HepG2 (cell line): ENCODE results near the gene CAPN10. TPM values are rescaled to one million over a fixed set of nuclear protein-coding genes. Genes with fewer than 3 reads are reported as not detected.

Source experiments
- ARID4A ChIP-seq: sonication (generic); formaldehyde crosslinking; IDR thresholded peaks from 2 replicates; pipeline ENCODE4 v1.5.0; 2020; ENCODE audit warnings: mild to moderate bottlenecking, missing genetic modification reagents, borderline replicate concordance
- ARNT ChIP-seq: fragments of 450-650 bp; IDR thresholded peaks from 2 replicates; pipeline ENCODE4 v1.6.1; 2017
- BCL6 ChIP-seq: IDR thresholded peaks from 2 replicates; pipeline ENCODE4 v1.6.1; 2016; ENCODE audit warnings: missing genetic modification reagents, missing compliant biosample characterization
- CBX5 ChIP-seq: sonication (generic); formaldehyde crosslinking; IDR thresholded peaks from 2 replicates; pipeline ENCODE4 v1.4.0; 2020; ENCODE audit warnings: missing genetic modification reagents, borderline replicate concordance
- CERS6 ChIP-seq: sonication (generic); formaldehyde crosslinking; IDR thresholded peaks from 2 replicates; pipeline ENCODE4 v1.5.0; 2020; ENCODE audit warnings: missing genetic modification reagents
- EP300 ChIP-seq, 3 experiments: sonication (generic) in 1 of 3; formaldehyde crosslinking in 1 of 3; IDR thresholded peaks; 2 replicates each; pipeline versions ENCODE4 v1.5.1 to v1.6.1; 2011 to 2020; ENCODE audit warnings: low read depth in 2 of 3, low read length in 2 of 3, borderline replicate concordance in 1 of 3, improper control_type of control experiment in 1 of 3, mild to moderate bottlenecking in 1 of 3, missing genetic modification reagents in 1 of 3, moderate library complexity in 1 of 3
- HHEX ChIP-seq: IDR thresholded peaks from 2 replicates; pipeline ENCODE4 v1.6.1; 2016; ENCODE audit warnings: control low read depth
- HOXA3 ChIP-seq: sonication (generic); formaldehyde crosslinking; IDR thresholded peaks from 2 replicates; pipeline ENCODE4 v1.5.0; 2020; ENCODE audit warnings: missing genetic modification reagents
- SP140L ChIP-seq: sonication (generic); formaldehyde crosslinking; IDR thresholded peaks from 2 replicates; pipeline ENCODE4 v1.4.0; 2020; ENCODE audit warnings: missing genetic modification reagents, borderline replicate concordance
- U2AF1 ChIP-seq: fragments of 200-400 bp; formaldehyde crosslinking; optimal IDR thresholded peaks from 2 replicates; pipeline ENCODE3; 2017; ENCODE audit warnings: mild to moderate bottlenecking, low read depth, low read length
- ZFYVE20 ChIP-seq: sonication (generic); formaldehyde crosslinking; IDR thresholded peaks from 2 replicates; pipeline ENCODE4 v1.8.0; 2023; ENCODE audit warnings: low read depth, mild to moderate bottlenecking, moderate library complexity, missing genetic modification reagents, borderline replicate concordance
- ZNF547 ChIP-seq: sonication (generic); formaldehyde crosslinking; IDR thresholded peaks from 2 replicates; pipeline ENCODE4 v1.5.1; 2020; ENCODE audit warnings: mild to moderate bottlenecking, missing genetic modification reagents
- polyA plus RNA-seq, 8 experiments: library from polyadenylated mRNA; depleted of rRNA in 3 of 8; stranded (reverse) in 7 of 8; unstranded in 1 of 8; fragments of >200 nt; fragmentation: Illumina TruSeq in 4 of 8; extraction: Trizol in 4 of 8; gene quantifications; 2 replicates each; pipeline versions ENCODE4 v1.2.1 to v1.2.3, GENCODE V29; 2011 to 2016; ENCODE audit warnings: low read depth in 4 of 8, missing spikeins in 1 of 8, mixed read lengths in 1 of 8; ENCODE audit not compliant: insufficient read depth in 1 of 8
- total RNA-seq, 5 experiments: library from RNA; depleted of rRNA; stranded (reverse); fragments of >200 nt; fragmentation: Illumina TruSeq; extraction: Trizol; gene quantifications; 2 replicates each; pipeline ENCODE4 v1.2.3, GENCODE V29; 2016; ENCODE audit warnings: low read depth in 1 of 5
- TF ChIP-seq, protein P1 (sequence below): sonication (generic); formaldehyde crosslinking; IDR thresholded peaks from 2 replicates; pipeline ENCODE4 v1.4.0; 2020; ENCODE audit warnings: mild to moderate bottlenecking, missing genetic modification reagents
- TF ChIP-seq, protein P2 (sequence below): sonication (generic); formaldehyde crosslinking; IDR thresholded peaks from 2 replicates; pipeline ENCODE4 v1.8.0; 2022; ENCODE audit warnings: missing genetic modification reagents, mild to moderate bottlenecking, inconsistent platforms, borderline replicate concordance

Gene CAPN10
- total and polyA plus RNA-seq, 2 of the 13 experiments (the other 11 are each of a cell fraction or from before 2014, with no cell fraction given), result 27.6 to 32.4 TPM

- TF ChIP-seq ARID4A (CRISPR knock-in tag) (peak; percentile 76), CBX5 (CRISPR knock-in tag) (no peak), ZFYVE20 (CRISPR knock-in tag) (no peak), BCL6 (peak; percentile 32; the same call in 1 of the 2 replicates), HHEX (CRISPR knock-in tag) (no peak), ARNT (no peak), CERS6 (CRISPR knock-in tag) (no peak), HOXA3 (peak; percentile 36), SP140L (CRISPR knock-in tag) (no peak), U2AF1 (no peak), EP300 (IDR thresholded peaks at IDR 0.05; ENCODE audit: low read depth in 2 of 2, low read length in 2 of 2) (no peak), EP300 (CRISPR knock-in tag; IDR thresholded peaks at IDR 0.05; ENCODE audit: borderline replicate concordance) (no peak), ZNF547 (CRISPR knock-in tag) (peak; percentile 47)
- TF ChIP-seq, protein P1, sequence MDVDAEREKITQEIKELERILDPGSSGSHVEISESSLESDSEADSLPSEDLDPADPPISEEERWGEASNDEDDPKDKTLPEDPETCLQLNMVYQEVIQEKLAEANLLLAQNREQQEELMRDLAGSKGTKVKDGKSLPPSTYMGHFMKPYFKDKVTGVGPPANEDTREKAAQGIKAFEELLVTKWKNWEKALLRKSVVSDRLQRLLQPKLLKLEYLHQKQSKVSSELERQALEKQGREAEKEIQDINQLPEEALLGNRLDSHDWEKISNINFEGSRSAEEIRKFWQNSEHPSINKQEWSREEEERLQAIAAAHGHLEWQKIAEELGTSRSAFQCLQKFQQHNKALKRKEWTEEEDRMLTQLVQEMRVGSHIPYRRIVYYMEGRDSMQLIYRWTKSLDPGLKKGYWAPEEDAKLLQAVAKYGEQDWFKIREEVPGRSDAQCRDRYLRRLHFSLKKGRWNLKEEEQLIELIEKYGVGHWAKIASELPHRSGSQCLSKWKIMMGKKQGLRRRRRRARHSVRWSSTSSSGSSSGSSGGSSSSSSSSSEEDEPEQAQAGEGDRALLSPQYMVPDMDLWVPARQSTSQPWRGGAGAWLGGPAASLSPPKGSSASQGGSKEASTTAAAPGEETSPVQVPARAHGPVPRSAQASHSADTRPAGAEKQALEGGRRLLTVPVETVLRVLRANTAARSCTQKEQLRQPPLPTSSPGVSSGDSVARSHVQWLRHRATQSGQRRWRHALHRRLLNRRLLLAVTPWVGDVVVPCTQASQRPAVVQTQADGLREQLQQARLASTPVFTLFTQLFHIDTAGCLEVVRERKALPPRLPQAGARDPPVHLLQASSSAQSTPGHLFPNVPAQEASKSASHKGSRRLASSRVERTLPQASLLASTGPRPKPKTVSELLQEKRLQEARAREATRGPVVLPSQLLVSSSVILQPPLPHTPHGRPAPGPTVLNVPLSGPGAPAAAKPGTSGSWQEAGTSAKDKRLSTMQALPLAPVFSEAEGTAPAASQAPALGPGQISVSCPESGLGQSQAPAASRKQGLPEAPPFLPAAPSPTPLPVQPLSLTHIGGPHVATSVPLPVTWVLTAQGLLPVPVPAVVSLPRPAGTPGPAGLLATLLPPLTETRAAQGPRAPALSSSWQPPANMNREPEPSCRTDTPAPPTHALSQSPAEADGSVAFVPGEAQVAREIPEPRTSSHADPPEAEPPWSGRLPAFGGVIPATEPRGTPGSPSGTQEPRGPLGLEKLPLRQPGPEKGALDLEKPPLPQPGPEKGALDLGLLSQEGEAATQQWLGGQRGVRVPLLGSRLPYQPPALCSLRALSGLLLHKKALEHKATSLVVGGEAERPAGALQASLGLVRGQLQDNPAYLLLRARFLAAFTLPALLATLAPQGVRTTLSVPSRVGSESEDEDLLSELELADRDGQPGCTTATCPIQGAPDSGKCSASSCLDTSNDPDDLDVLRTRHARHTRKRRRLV (CRISPR knock-in tag), result 0 out of 2 replicates have a peak, but pooled peaks have one; percentile 65
- TF ChIP-seq, protein P2, sequence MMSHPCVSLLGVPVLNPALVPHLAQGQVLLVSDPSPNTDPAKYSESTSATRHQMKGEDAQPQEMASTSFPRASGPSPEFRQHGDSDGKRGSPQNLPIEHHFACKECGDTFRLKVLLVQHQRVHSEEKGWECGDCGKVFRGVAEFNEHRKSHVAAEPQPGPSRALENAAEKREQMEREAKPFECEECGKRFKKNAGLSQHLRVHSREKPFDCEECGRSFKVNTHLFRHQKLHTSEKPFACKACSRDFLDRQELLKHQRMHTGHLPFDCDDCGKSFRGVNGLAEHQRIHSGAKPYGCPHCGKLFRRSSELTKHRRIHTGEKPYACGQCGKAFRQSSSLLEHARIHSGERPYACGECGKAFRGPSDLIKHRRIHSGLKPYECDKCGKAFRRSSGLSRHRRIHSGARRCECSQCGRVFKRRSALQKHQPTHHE, result peak; percentile 61; the same call in 1 of the 2 replicates
Measured at GRCh38 chr2:240566203-240567136, 20.1 kb upstream of the CAPN10 start (continued).
